HUES6 (cell line): ENCODE measurements around the gene OSBPL10.

Source experiments
- H3K27ac ChIP-seq: 2 replicates; pipeline ENCODE4 v1.7.0; 2013; ENCODE audit warnings: low read depth, mild to moderate bottlenecking, low read length, inconsistent platforms
- H3K27me3 ChIP-seq: 2 replicates; pipeline ENCODE4 v1.6.1; 2013; ENCODE audit warnings: low read length; ENCODE audit not compliant: control insufficient read depth, insufficient read depth
- H3K36me3 ChIP-seq: 2 replicates; pipeline ENCODE4 v1.6.1; 2013; ENCODE audit warnings: low read length; ENCODE audit not compliant: control insufficient read depth, insufficient read depth
- H3K4me1 ChIP-seq: 2 replicates; pipeline ENCODE4 v1.6.1; 2013; ENCODE audit warnings: low read length; ENCODE audit not compliant: control insufficient read depth, insufficient read depth
- H3K4me3 ChIP-seq: 2 replicates; pipeline ENCODE4 v1.5.1; 2013; ENCODE audit warnings: low read depth, low read length
- H3K9ac ChIP-seq: one replicate; pipeline ENCODE4 v1.6.1; 2013; ENCODE audit warnings: mild to moderate bottlenecking, low read length
- H3K9me3 ChIP-seq: 2 replicates; pipeline ENCODE4 v1.6.1; 2013; ENCODE audit warnings: low read depth, low read length; ENCODE audit not compliant: control insufficient read depth, insufficient read depth

The OSBPL10 gene

GRCh38 chr3:31853580-31853979, 127.5 kb downstream of the OSBPL10 start:
- no peak overlapping the region for H3K9ac ChIP-seq
- H3K36me3 ChIP-seq = no peaks in the 10 kb centered on the region
- no peaks in the 10 kb centered on the region for H3K9me3 ChIP-seq
- H3K4me3 ChIP-seq = no peak overlapping the region
- H3K4me1 ChIP-seq = peaks cover 4% of the 10 kb centered on the region
- H3K27me3 ChIP-seq = no peaks in the 10 kb centered on the region
- no peak overlapping the region for H3K27ac ChIP-seq

DNA sequence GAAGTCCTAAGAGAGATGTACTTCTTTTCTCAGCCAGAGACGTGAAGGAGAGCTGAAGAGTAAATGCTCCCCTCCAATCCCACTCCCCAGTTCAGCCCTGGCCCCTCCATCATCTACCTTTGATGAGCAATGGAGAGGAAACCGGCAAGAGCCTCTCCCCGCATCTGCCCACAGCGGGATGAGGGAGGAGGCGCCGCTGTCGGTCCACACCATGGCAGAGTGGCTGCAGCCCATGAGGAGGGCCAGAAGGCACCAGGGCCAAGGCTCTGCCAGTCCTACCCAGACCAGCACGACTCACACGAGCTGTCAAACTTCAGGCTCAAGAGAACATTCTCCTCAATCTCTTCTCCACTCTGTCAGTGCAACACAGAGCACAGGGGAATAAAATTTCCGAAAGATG, 129.8 kb downstream of the OSBPL10 start:
- Histone ChIP-seq H3K9me3 (no peaks in the 10 kb centered on the region), H3K4me1 (peaks cover 4% of the 10 kb centered on the region), H3K9ac (no peak overlapping the region), H3K4me3 (no peak overlapping the region), H3K36me3 (no peaks in the 10 kb centered on the region), H3K27me3 (no peaks in the 10 kb centered on the region), H3K27ac (no peak overlapping the region)

- Histone ChIP-seq H3K9ac (no peak overlapping the region), H3K27ac (no peak overlapping the region), H3K36me3 (no peaks in the 10 kb centered on the region), H3K4me1 (peaks cover 4% of the 10 kb centered on the region), H3K27me3 (no peaks in the 10 kb centered on the region), H3K4me3 (no peak overlapping the region), H3K9me3 (no peaks in the 10 kb centered on the region)
Observed at GRCh38 chr3:31848911-31849310, 132.2 kb downstream of the OSBPL10 start.

DNA sequence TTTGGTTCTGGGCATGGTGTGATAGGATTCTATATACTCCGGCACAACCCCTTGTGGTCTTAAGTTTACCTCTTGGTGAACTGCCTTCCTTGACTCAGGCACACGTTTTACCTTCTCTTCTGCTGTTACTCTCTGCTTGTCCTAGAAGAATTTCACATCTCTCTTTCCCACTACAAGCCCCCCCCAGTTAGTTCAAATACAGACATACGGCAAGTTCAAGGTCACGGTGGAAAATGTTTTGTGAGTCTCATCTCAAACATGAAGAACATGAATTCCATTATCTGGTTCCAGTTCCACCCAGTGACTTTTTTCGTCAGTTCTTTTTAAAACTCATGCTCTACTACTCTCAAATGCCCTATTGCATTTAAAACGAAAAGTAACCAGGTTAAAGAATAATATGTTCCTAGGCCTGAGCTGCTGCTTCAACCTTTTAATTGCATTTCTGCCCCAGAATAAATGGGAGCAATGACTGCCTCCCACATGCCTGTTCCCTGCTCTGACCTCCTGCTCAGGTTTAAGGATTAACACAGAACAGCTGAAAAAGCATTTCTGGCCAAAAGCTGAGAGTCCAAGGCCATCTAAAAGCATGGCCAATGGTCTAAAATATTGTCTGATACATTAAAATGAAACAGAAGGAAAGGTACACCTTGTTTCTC, 132.8 kb downstream of the OSBPL10 start:
- Histone ChIP-seq H3K9ac (no peak overlapping the region), H3K9me3 (no peaks in the 10 kb centered on the region), H3K4me1 (peaks cover 7% of the 10 kb centered on the region), H3K4me3 (no peak overlapping the region), H3K27ac (no peak overlapping the region), H3K27me3 (no peaks in the 10 kb centered on the region), H3K36me3 (no peaks in the 10 kb centered on the region)

GRCh38 chr3:31847760-31848159, 133.3 kb downstream of the OSBPL10 start:
- Histone ChIP-seq H3K9me3 (no peaks in the 10 kb centered on the region), H3K4me1 (peaks cover 13% of the 10 kb centered on the region), H3K36me3 (no peaks in the 10 kb centered on the region), H3K4me3 (no peak overlapping the region), H3K27ac (no peak overlapping the region), H3K9ac (no peak overlapping the region), H3K27me3 (no peaks in the 10 kb centered on the region)

DNA sequence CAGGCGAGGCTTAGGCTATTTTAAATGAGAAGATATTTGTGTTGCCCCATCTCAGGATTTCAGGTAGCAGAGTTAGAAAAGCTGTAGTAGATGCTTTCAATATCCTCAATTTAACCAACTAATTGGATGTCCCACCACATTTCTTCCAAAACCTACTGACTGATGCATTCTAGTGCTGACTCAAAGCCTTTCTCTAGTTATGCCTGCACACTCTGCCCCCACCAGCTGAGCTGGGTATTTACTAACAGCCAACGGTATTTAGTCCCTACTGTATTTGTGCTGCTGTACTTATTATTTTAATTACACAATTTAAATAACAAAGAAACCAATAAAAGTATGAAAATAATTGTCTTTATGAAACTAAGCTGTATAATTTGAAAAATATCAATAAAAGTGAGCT, 139.5 kb downstream of the OSBPL10 start:
- Histone ChIP-seq H3K27me3 (no peaks in the 10 kb centered on the region), H3K4me1 (peaks cover 26% of the 10 kb centered on the region), H3K9me3 (0 out of 2 replicates have a peak, but pooled peaks cover 3% of the 10 kb centered on the region), H3K9ac (no peak overlapping the region), H3K27ac (no peak overlapping the region), H3K4me3 (no peak overlapping the region), H3K36me3 (no peaks in the 10 kb centered on the region)

- no peak overlapping the region for H3K9ac ChIP-seq
- 0 out of 2 replicates have a peak, but pooled peaks cover 3% of the 10 kb centered on the region for H3K9me3 ChIP-seq
- peaks cover 27% of the 10 kb centered on the region for H3K4me1 ChIP-seq
- no peak overlapping the region for H3K4me3 ChIP-seq
- H3K27me3 ChIP-seq = no peaks in the 10 kb centered on the region
- H3K27ac ChIP-seq = no peak overlapping the region
- H3K36me3 ChIP-seq = no peaks in the 10 kb centered on the region
Observed at GRCh38 chr3:31840252-31840651, 140.8 kb downstream of the OSBPL10 start.

- Histone ChIP-seq H3K9me3 (0 out of 2 replicates have a peak, but pooled peaks cover 3% of the 10 kb centered on the region), H3K27me3 (no peaks in the 10 kb centered on the region), H3K4me1 (peaks cover 27% of the 10 kb centered on the region), H3K9ac (no peak overlapping the region), H3K36me3 (no peaks in the 10 kb centered on the region), H3K27ac (no peak overlapping the region), H3K4me3 (no peak overlapping the region)
Observed at GRCh38 chr3:31839144-31839917, 141.7 kb downstream of the OSBPL10 start.

- Histone ChIP-seq H3K4me1 (peaks cover 16% of the 10 kb centered on the region), H3K27ac (no peak overlapping the region), H3K36me3 (no peaks in the 10 kb centered on the region), H3K9ac (no peak overlapping the region), H3K9me3 (0 out of 2 replicates have a peak, but pooled peaks cover 3% of the 10 kb centered on the region), H3K4me3 (no peak overlapping the region), H3K27me3 (no peaks in the 10 kb centered on the region)
Observed at GRCh38 chr3:31836131-31837075, 144.7 kb downstream of the OSBPL10 start.

DNA sequence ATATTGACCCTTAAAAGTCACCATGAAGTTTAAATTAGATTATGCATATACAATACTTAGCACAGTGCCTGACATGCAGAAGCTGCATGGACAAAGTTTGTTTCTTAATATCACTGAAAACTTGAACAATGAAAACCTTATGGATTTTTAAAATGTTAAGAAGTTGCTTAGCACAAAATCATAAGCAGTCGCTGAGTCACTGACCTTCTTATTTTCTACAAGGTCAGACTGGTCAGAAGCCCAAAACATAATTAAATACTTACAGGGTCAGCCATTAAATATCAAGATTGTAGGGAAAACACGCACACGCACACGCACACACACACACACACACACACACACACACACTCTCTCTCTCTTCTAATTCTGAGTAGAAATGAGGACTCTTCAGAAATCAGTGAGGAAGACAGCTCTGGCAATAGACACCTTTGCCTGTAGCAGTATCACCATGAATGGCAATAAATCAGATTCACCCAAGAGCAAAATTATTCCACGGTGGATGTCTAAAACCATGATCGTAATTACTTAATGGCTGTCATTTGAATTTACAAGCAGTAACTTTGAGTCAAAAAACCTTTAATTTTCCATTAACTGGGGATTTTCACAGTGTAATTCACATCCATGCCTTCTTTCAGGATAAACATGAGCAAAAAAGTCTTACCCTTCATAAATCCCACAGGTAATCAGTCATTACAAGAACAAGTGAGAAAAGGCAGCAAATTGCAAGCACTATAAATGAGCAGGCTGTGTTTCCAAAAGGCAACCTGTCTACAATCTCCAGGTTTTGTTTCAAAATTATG, 147.5 kb downstream of the OSBPL10 start:
- Histone ChIP-seq H3K4me1 (peaks cover 14% of the 10 kb centered on the region), H3K9ac (no peak overlapping the region), H3K27me3 (no peaks in the 10 kb centered on the region), H3K4me3 (no peak overlapping the region), H3K36me3 (no peaks in the 10 kb centered on the region), H3K27ac (no peak overlapping the region), H3K9me3 (no peaks in the 10 kb centered on the region)
